WI38 (cell line): ENCODE measurements around the gene LZTR1.

Source experiments
- H3K4me3 ChIP-seq: 2 replicates; pipeline ENCODE4 v1.5.1; 2011; ENCODE audit warnings: low read depth, mild to moderate bottlenecking, control low read depth, low read length
- CTCF ChIP-seq: IDR thresholded peaks from 2 replicates; pipeline ENCODE4 v1.5.1; 2012; ENCODE audit warnings: low read depth, mild to moderate bottlenecking, control low read depth, low read length

Gene LZTR1

DNA sequence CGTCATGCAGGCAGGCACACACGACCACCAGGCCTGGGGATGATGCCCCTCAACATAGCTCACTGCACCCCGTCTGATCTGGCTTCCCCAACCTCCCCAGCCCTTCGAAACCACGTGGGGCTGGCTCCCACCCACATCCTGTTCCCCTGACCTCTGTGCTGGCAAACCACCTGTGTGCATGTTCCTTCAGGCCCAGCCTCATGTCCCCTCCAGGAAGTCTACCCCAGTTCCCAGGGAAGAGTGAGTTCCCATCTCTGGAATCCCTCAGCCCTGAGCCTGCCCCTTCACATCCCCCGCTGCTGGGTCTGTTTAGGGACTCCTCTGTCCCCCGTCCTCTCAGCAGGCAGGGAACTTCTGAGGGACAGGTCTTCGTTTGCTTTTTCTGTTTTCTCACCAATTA is 43.2 kb downstream of the LZTR1 start:
- H3K4me3 ChIP-seq = no peak overlapping the region
- no peak for TF ChIP-seq CTCF

- no peak overlapping the region for H3K4me3 ChIP-seq
- TF ChIP-seq CTCF = no peak
These were observed 44.0 kb downstream of the LZTR1 start for GRCh38 chr22:21025763-21026755.

DNA sequence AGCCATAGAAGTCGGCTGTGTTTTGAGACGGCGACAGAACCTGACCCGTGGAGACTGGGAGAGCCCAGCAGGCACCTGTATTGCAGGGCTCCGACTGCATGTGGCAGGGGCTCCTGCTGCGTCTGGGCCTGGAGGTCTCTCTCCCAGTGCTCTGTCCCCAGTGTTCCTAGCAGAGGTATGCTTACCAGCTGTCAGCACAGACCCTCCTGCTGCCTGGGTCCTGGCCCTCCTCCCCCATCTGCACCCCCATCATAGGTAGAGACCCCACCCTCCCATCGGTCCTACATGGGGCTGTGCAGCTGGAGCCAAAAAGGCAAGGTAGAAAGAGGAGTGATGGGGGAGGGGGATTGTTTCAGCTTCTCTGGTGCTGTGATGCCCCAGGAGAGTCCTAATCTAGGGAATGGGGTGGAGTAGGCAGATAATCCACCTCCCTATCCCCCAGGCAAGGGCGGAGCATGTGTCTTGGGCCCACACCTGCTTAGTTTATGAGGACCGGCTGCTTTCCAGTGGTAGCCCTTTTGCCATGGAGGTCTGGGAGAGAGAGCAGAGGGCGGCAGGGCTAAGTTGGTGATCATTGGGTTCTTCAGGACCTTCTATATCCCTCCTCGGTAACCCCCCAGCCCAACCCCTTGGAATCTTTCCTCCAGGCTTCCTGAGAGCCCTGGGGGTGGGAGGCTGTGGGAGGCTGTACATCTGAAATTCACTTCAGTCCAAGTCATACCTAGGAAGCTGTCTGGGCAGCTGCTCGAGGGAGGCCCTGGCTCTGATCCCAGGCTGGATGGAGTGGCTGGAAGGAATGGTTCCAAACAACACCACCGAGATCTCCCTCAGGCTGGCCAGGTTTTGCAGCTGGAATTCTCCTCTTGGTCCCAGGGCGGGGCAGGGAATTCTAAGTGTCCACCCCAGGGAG is 44.9 kb downstream of the LZTR1 start:
- TF ChIP-seq CTCF = no peak
- H3K4me3 ChIP-seq = no peak overlapping the region

- no peak overlapping the region for H3K4me3 ChIP-seq
- TF ChIP-seq CTCF = no peak
These were observed 46.5 kb downstream of the LZTR1 start for GRCh38 chr22:21028277-21029251.

DNA sequence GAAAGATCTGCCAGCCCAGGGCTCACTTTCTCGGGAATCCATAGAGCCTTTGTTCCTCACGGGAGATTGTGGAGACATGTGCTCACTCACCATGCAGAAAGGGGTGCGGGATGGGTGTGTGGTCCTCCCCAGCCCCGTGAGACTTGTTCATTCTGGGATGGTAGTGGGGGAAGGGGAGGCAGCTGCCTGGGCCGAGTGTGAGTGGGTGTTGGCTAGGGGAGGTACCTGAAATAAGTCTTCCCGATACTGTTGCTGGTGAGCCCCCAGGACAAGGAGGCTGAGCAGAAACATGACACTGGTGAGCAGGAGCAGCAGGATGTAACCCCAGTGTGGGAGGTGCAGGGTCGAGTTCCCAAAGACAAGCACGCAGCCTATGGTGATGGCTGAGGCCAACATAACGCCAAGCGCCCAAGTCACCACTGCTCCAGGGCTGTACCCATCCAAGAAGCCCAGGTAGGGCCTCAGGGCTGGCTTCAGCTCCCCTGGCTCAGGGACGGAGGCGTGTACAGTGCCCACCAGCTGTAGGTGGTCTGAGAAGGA is 47.5 kb downstream of the LZTR1 start:
- no peak overlapping the region for H3K4me3 ChIP-seq
- TF ChIP-seq CTCF = no peak

DNA sequence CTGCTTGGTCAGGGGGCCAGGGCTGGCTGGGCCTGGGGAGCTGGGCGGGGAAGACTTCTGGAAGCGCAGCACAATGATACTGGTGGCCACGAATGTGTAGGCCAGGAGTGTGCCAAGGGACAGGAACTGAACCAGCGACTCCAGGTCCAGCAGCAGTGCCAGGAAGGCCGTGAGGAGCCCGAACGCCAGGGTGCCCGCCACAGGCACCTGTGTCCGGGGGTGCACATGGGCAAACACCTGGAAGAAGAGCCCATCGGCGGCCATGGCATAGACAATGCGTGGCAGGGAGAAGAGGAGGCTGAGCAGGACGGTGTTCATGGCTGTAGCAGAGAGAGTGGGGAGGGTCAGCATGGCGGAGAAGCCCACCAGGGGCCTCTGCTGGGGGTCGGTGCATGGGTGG is 47.9 kb downstream of the LZTR1 start:
- TF ChIP-seq CTCF = no peak
- no peak overlapping the region for H3K4me3 ChIP-seq
